H1 (cell line): ENCODE measurements around the gene GNG10. TPM values are rescaled to one million over a fixed set of nuclear protein-coding genes. Genes with fewer than 3 reads are reported as not detected.

ENCODE experiments used
- CHD2 ChIP-seq: IDR thresholded peaks from 2 replicates; pipeline ENCODE4 v1.6.1; 2012; ENCODE audit warnings: low read length, improper control_type of control experiment
- GABPA ChIP-seq: IDR thresholded peaks from 2 replicates; pipeline ENCODE4 v1.6.1; 2011; ENCODE audit warnings: mild to moderate bottlenecking, low read length, moderate library complexity, borderline replicate concordance; ENCODE audit not compliant: insufficient read depth
- NRF1 ChIP-seq: IDR thresholded peaks from 2 replicates; pipeline ENCODE4 v1.6.1; 2011; ENCODE audit warnings: mild to moderate bottlenecking, low read depth, low read length, improper control_type of control experiment
- PHF8 ChIP-seq: fragments of 200-600 bp; sonication (generic); conservative IDR thresholded peaks from 2 replicates; pipeline ENCODE4 v1.7.1; 2012; ENCODE audit warnings: low read depth, mild to moderate bottlenecking, inconsistent platforms, low read length, moderate library complexity
- POLR2AphosphoS5 ChIP-seq: IDR thresholded peaks from 2 replicates; pipeline ENCODE4 v1.6.1; 2011; ENCODE audit warnings: low read depth, low read length
- SP4 ChIP-seq: IDR thresholded peaks from 2 replicates; pipeline ENCODE4 v1.6.1; 2012; ENCODE audit warnings: low read length, inconsistent platforms
- polyA plus RNA-seq, 7 experiments: library from polyadenylated mRNA; depleted of rRNA in 3 of 7; stranded (reverse) in 5 of 7; unstranded in 2 of 7; fragments of >200 nt in 5 of 7; fragments of 200-250 nt in 2 of 7; gene quantifications; 1 replicate in 5 of 7; 2 replicates in 1 of 7; 4 replicates in 1 of 7; pipeline versions ENCODE4 v1.2.1 to v1.2.3, GENCODE V29; 2011 to 2013; ENCODE audit warnings: missing spikeins in 2 of 7, mixed read lengths in 2 of 7
- total RNA-seq: library from RNA; stranded (reverse); fragmentation: NEBNext Ultra II Directional; extraction: Animal tissue kit (Norgen Biotek cat#: 25700); gene quantifications from 2 replicates; pipeline ENCODE4 v1.2.1, GENCODE V29; 2021
- TF ChIP-seq, protein P1 (sequence below): fragments of 300-600 bp; sonication (generic); IDR thresholded peaks from 2 replicates; pipeline ENCODE4 v1.7.1; 2012; ENCODE audit warnings: low read length, moderate library complexity, mild to moderate bottlenecking, inconsistent platforms; ENCODE audit not compliant: insufficient replicate concordance

GNG10 gene
- total and polyA plus RNA-seq, 2 of the 8 experiments (the other 6 are each of a cell fraction or from before 2014, with no cell fraction given): 24.7 to 28.5 TPM

DNA sequence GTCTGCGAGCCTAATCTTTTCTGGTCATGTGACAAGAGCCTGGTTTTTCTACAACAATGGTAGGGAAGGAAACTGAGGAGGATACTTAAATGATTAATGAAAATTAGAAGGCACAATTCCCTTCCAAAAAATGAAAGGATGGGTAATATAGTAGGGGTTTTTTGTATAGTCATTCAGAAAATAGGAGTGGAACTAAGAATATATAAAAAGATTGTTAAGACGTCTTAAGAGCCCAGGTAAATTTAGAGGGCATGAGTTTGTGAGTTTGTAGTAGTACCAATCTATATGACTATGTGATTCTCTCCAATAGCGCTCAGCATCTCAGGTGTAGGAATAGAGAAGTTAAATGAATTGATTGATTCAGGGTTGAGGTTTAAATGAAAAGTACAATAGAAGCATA lies 50.1 kb downstream of the GNG10 start (continued):
- TF ChIP-seq, protein P1, sequence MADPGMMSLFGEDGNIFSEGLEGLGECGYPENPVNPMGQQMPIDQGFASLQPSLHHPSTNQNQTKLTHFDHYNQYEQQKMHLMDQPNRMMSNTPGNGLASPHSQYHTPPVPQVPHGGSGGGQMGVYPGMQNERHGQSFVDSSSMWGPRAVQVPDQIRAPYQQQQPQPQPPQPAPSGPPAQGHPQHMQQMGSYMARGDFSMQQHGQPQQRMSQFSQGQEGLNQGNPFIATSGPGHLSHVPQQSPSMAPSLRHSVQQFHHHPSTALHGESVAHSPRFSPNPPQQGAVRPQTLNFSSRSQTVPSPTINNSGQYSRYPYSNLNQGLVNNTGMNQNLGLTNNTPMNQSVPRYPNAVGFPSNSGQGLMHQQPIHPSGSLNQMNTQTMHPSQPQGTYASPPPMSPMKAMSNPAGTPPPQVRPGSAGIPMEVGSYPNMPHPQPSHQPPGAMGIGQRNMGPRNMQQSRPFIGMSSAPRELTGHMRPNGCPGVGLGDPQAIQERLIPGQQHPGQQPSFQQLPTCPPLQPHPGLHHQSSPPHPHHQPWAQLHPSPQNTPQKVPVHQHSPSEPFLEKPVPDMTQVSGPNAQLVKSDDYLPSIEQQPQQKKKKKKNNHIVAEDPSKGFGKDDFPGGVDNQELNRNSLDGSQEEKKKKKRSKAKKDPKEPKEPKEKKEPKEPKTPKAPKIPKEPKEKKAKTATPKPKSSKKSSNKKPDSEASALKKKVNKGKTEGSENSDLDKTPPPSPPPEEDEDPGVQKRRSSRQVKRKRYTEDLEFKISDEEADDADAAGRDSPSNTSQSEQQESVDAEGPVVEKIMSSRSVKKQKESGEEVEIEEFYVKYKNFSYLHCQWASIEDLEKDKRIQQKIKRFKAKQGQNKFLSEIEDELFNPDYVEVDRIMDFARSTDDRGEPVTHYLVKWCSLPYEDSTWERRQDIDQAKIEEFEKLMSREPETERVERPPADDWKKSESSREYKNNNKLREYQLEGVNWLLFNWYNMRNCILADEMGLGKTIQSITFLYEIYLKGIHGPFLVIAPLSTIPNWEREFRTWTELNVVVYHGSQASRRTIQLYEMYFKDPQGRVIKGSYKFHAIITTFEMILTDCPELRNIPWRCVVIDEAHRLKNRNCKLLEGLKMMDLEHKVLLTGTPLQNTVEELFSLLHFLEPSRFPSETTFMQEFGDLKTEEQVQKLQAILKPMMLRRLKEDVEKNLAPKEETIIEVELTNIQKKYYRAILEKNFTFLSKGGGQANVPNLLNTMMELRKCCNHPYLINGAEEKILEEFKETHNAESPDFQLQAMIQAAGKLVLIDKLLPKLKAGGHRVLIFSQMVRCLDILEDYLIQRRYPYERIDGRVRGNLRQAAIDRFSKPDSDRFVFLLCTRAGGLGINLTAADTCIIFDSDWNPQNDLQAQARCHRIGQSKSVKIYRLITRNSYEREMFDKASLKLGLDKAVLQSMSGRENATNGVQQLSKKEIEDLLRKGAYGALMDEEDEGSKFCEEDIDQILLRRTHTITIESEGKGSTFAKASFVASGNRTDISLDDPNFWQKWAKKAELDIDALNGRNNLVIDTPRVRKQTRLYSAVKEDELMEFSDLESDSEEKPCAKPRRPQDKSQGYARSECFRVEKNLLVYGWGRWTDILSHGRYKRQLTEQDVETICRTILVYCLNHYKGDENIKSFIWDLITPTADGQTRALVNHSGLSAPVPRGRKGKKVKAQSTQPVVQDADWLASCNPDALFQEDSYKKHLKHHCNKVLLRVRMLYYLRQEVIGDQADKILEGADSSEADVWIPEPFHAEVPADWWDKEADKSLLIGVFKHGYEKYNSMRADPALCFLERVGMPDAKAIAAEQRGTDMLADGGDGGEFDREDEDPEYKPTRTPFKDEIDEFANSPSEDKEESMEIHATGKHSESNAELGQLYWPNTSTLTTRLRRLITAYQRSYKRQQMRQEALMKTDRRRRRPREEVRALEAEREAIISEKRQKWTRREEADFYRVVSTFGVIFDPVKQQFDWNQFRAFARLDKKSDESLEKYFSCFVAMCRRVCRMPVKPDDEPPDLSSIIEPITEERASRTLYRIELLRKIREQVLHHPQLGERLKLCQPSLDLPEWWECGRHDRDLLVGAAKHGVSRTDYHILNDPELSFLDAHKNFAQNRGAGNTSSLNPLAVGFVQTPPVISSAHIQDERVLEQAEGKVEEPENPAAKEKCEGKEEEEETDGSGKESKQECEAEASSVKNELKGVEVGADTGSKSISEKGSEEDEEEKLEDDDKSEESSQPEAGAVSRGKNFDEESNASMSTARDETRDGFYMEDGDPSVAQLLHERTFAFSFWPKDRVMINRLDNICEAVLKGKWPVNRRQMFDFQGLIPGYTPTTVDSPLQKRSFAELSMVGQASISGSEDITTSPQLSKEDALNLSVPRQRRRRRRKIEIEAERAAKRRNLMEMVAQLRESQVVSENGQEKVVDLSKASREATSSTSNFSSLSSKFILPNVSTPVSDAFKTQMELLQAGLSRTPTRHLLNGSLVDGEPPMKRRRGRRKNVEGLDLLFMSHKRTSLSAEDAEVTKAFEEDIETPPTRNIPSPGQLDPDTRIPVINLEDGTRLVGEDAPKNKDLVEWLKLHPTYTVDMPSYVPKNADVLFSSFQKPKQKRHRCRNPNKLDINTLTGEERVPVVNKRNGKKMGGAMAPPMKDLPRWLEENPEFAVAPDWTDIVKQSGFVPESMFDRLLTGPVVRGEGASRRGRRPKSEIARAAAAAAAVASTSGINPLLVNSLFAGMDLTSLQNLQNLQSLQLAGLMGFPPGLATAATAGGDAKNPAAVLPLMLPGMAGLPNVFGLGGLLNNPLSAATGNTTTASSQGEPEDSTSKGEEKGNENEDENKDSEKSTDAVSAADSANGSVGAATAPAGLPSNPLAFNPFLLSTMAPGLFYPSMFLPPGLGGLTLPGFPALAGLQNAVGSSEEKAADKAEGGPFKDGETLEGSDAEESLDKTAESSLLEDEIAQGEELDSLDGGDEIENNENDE: no peak
- no peak for TF ChIP-seq PHF8
- TF ChIP-seq GABPA: no peak
- no peak for TF ChIP-seq CHD2
- TF ChIP-seq NRF1: no peak
- no peak for TF ChIP-seq POLR2AphosphoS5
- no peak for TF ChIP-seq SP4
- TF ChIP-seq, all 59 proteins: peak for 0
